Fibroblast of lung (primary cell): ENCODE results near the gene PTBP2. TPM values are rescaled to one million over a fixed set of nuclear protein-coding genes. Genes with fewer than 3 reads are reported as not detected.

ENCODE experiments used
- DNase-seq, 2 donors: peaks; one replicate each; pipeline versions ENCODE4 v3.0.0 to v3.0.0-alpha.2; 2010; ENCODE audit warnings: low read depth in 2 of 2
- H2AFZ ChIP-seq: 2 replicates; pipeline ENCODE4 v1.5.1; 2012; ENCODE audit warnings: low read length, control low read depth, inconsistent platforms
- H3K27ac ChIP-seq: 2 replicates; pipeline ENCODE4 v1.5.1; 2011; ENCODE audit warnings: low read length, control low read depth; ENCODE audit not compliant: insufficient read depth
- H3K27me3 ChIP-seq: 2 replicates; pipeline ENCODE4 v1.5.1; 2011; ENCODE audit warnings: mild to moderate bottlenecking, low read length; ENCODE audit not compliant: control insufficient read depth, insufficient read depth
- H3K36me3 ChIP-seq: 2 replicates; pipeline ENCODE4 v1.5.1; 2011; ENCODE audit warnings: low read length; ENCODE audit not compliant: control insufficient read depth, insufficient read depth
- H3K4me1 ChIP-seq: 2 replicates; pipeline ENCODE4 v1.5.1; 2011; ENCODE audit warnings: low read length; ENCODE audit not compliant: control insufficient read depth, insufficient read depth; ENCODE audit errors: extremely low read depth
- H3K4me2 ChIP-seq: 2 replicates; pipeline ENCODE4 v1.5.1; 2011; ENCODE audit warnings: low read length, control low read depth; ENCODE audit not compliant: insufficient read depth; ENCODE audit errors: extremely low read depth
- H3K4me3 ChIP-seq, 4 experiments: fragments of 200-600 bp in 1 of 4; sonication (generic) in 1 of 4; replicated peaks in 1 of 4; 2 replicates each; pipeline ENCODE4 v1.5.1; 2011 to 2016; ENCODE audit warnings: low read length in 4 of 4, low read depth in 3 of 4, mild to moderate bottlenecking in 3 of 4, control low read depth in 2 of 4, inconsistent platforms in 1 of 4, mixed read lengths in 1 of 4; ENCODE audit not compliant: insufficient read depth in 1 of 4; ENCODE audit errors: control extremely low read depth in 1 of 4
- H3K79me2 ChIP-seq: 2 replicates; pipeline ENCODE4 v1.5.1; 2012; ENCODE audit warnings: mild to moderate bottlenecking, low read length, inconsistent platforms; ENCODE audit not compliant: control insufficient read depth, insufficient read depth
- H3K9ac ChIP-seq: 2 replicates; pipeline ENCODE4 v1.5.1; 2011; ENCODE audit warnings: mild to moderate bottlenecking, low read length, control low read depth; ENCODE audit not compliant: insufficient read depth
- H3K9me3 ChIP-seq: 2 replicates; pipeline ENCODE4 v1.5.1; 2012; ENCODE audit warnings: low read depth, low read length; ENCODE audit not compliant: control insufficient read depth, insufficient read depth
- H4K20me1 ChIP-seq: 2 replicates; pipeline ENCODE4 v1.5.1; 2011; ENCODE audit warnings: low read length; ENCODE audit not compliant: control insufficient read depth, insufficient read depth; ENCODE audit errors: extremely low read depth
- CTCF ChIP-seq, 2 donors: IDR thresholded peaks in 1 of 2; conservative IDR thresholded peaks in 1 of 2; 1 replicate in 1 of 2; 2 replicates in 1 of 2; pipeline ENCODE4 v1.5.1; 2011 to 2012; ENCODE audit warnings: low read length in 2 of 2, control low read depth in 1 of 2, inconsistent platforms in 1 of 2, low read depth in 1 of 2, mild to moderate bottlenecking in 1 of 2
- EZH2 ChIP-seq: IDR thresholded peaks from 2 replicates; pipeline ENCODE4 v1.5.1; 2012; ENCODE audit warnings: low read length, control low read depth, mild to moderate bottlenecking; ENCODE audit errors: missing control alignments
- polyA plus RNA-seq, 2 donors: library from polyadenylated mRNA; depleted of rRNA in 1 of 2; stranded (reverse) in 1 of 2; unstranded in 1 of 2; fragments of >200 nt; gene quantifications; 2 replicates each; pipeline ENCODE4 v1.2.1, GENCODE V29; 2011 to 2012; ENCODE audit warnings: missing spikeins in 1 of 2
- total RNA-seq: library from RNA; depleted of rRNA; stranded (reverse); fragments of >200 nt; gene quantifications from 2 replicates; pipeline ENCODE4 v1.2.1, GENCODE V29; 2014

The PTBP2 gene
- total and polyA plus RNA-seq, 2 donors (not counting 1 experiment from before 2014, with no cell fraction given): 19.7 to 24.6 TPM

- H3K4me1 ChIP-seq: no peaks in the 10 kb centered on the region
- no peak overlapping the region for H3K27ac ChIP-seq
- H2AFZ ChIP-seq: no peak overlapping the region
- no peaks in the 10 kb centered on the region for H3K9me3 ChIP-seq
- H3K9ac ChIP-seq: no peak overlapping the region
- no peaks in the 10 kb centered on the region for H3K27me3 ChIP-seq
- H3K4me3 ChIP-seq: no peak overlapping the region
- H4K20me1 ChIP-seq: no peaks in the 10 kb centered on the region
- TF ChIP-seq CTCF (conservative IDR thresholded peaks at IDR 0.05 in 1 of 2, IDR thresholded peaks at IDR 0.05 in 1 of 2; ENCODE audit: low read depth in 1 of 2, low read length in 2 of 2): no peak
- TF ChIP-seq EZH2: no peak
- DNase-seq: no peak
- no peak overlapping the region for H3K4me2 ChIP-seq
- H3K36me3 ChIP-seq: no peaks in the 10 kb centered on the region
- no peaks in the 10 kb centered on the region for H3K79me2 ChIP-seq
Measured at GRCh38 chr1:96713649-96714048, 7.9 kb upstream of the PTBP2 start.

- no peaks in the 10 kb centered on the region for H3K27me3 ChIP-seq
- H3K79me2 ChIP-seq: no peaks in the 10 kb centered on the region
- no peak overlapping the region for H3K4me3 ChIP-seq
- H3K9ac ChIP-seq: no peak overlapping the region
- no peaks in the 10 kb centered on the region for H3K9me3 ChIP-seq
- no peak for TF ChIP-seq CTCF (conservative IDR thresholded peaks at IDR 0.05 in 1 of 2, IDR thresholded peaks at IDR 0.05 in 1 of 2; ENCODE audit: low read depth in 1 of 2, low read length in 2 of 2)
- no peak for TF ChIP-seq EZH2
- H3K4me1 ChIP-seq: no peaks in the 10 kb centered on the region
- no peaks in the 10 kb centered on the region for H3K36me3 ChIP-seq
- no peaks in the 10 kb centered on the region for H4K20me1 ChIP-seq
- no peak overlapping the region for H3K27ac ChIP-seq
- H2AFZ ChIP-seq: no peak overlapping the region
- DNase-seq: no peak
- H3K4me2 ChIP-seq: no peak overlapping the region
Measured at GRCh38 chr1:96714881-96715280, 6.7 kb upstream of the PTBP2 start.

GRCh38 chr1:96715482-96715881 is 6.1 kb upstream of the PTBP2 start:
- Histone ChIP-seq H2AFZ (no peak overlapping the region), H3K4me2 (no peak overlapping the region), H3K27me3 (no peaks in the 10 kb centered on the region), H4K20me1 (no peaks in the 10 kb centered on the region), H3K36me3 (no peaks in the 10 kb centered on the region), H3K27ac (no peak overlapping the region), H3K9me3 (no peaks in the 10 kb centered on the region), H3K4me3 (no peak overlapping the region), H3K79me2 (no peaks in the 10 kb centered on the region), H3K9ac (no peak overlapping the region), H3K4me1 (no peaks in the 10 kb centered on the region)
- TF ChIP-seq CTCF (conservative IDR thresholded peaks at IDR 0.05 in 1 of 2, IDR thresholded peaks at IDR 0.05 in 1 of 2; ENCODE audit: low read depth in 1 of 2, low read length in 2 of 2) (no peak), EZH2 (no peak)
- DNase-seq: no peak
